GM18508 (cell line): Measurements from ENCODE around the gene TM6SF1.
"Not testable (repeated sequence)": the region's sequence is repeated elsewhere in the genome, so short reads cannot be mapped to it uniquely, and the experiment has no call there.

Source experiments
- ATAC-seq: cut with Tn5 transposase; IDR thresholded peaks from one replicate; pipeline ENCODE4 v1.9.1; 2021; ENCODE audit warnings: moderate number of reproducible peaks; ENCODE audit not compliant: insufficient read depth, unreplicated experiment

TM6SF1 gene

DNA sequence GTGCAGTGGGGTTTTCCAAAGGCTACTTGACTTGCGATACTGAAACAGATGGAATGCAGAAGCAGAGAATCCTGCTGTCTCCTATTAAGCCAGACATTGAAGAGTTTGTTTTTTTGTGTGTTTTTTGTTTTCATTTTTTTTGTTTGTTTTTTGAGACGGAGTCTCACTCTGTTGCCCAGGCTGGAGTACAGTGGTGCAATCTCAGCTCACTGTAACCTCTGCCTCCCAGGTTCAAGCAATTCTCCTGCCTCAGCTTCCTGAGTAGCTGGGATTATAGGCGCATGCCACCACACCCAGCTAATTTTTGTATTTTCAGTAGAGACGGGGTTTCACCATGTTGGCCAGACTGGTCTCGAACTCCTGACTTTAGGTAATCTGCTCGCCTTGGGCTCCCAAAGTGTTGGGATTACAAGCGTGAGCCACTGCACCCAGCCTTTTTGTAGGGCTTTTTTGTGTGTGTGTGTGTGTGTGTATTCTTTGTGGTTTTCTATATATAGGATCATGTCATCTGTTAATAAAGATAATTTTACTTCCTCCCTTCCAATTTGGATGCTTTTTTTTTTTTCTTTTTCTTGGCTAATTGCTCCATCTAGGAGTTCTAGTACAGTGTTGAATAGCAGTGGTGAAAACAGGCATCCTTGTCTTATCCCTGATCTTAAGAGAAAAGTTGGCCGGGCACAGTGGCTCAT is 21.4 kb upstream of the TM6SF1 start:
- not testable (repeated sequence) for ATAC-seq

DNA sequence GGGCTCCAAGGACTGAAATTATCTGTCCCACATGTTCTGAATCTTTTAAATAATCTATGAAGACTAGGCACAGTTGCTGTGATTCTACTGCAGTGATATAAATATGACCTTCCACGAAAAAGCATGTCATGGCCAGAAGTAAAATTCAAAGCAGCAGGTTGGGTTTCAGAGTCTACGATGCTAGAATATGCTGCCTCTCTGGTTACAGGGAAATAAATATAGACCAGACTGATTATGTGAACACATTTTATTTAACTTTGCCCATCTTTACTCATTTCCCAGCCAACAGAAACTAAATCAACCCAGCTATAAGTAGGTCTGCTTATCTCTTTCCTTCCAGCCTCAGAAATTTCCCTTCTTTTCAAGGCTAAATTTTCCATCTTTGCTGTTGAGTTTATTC is 19.9 kb upstream of the TM6SF1 start:
- no peak for ATAC-seq

DNA sequence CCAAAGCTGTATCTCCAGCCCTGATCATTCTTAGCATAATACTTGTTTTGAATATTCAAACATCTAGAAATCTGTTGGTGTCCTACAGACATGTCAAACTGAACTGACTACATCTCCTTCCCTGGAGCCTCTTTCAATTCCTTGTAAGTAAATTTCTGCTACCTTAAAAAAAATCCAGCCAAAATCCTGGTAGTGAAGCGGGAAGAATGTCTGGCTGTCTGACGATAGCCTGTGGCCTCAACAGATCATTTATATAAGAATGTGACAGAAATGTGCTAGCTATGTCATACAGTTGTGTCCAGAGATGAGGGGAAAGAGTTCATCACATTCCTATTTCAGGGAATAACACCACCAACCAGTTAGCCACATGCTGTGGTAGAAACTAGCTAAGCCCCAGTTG is 18.6 kb upstream of the TM6SF1 start:
- no peak for ATAC-seq

DNA sequence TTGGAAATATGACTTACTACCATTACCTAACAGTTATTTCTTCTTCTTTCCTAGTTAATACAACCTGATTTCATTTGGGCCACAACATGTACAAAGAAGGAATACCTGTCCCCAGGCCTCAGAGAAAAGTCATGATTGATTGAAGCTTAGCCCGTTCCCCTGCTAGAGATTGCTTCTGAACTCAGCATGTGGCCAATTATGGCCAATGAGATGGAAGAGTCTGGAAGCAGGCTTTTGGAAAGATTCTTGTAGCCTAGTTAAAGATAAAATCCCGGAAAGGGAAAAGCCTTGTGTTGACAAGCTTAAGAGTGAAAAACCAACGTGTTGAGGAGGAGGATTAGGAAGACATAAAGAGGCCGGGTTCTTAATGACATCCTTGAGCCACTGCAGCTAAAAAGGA is 17.0 kb upstream of the TM6SF1 start:
- no peak for ATAC-seq

DNA sequence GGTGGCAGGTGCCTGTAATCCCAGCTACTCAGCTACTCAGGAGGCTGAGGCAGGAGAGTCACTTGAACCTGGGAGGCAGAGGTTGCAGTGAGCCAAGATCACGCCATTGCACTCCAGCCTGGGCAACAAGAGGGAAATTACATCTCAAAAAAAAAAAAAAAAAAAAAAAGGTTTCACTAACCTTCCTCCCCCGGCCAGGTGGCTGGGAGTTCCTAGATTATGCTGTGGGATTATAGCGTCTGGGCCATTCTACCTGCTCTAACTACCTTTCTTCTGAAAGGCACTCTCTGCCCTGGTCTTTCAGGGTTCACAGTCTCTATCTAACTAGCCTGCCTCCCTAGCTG is 15.5 kb upstream of the TM6SF1 start:
- ATAC-seq = not testable (repeated sequence)

DNA sequence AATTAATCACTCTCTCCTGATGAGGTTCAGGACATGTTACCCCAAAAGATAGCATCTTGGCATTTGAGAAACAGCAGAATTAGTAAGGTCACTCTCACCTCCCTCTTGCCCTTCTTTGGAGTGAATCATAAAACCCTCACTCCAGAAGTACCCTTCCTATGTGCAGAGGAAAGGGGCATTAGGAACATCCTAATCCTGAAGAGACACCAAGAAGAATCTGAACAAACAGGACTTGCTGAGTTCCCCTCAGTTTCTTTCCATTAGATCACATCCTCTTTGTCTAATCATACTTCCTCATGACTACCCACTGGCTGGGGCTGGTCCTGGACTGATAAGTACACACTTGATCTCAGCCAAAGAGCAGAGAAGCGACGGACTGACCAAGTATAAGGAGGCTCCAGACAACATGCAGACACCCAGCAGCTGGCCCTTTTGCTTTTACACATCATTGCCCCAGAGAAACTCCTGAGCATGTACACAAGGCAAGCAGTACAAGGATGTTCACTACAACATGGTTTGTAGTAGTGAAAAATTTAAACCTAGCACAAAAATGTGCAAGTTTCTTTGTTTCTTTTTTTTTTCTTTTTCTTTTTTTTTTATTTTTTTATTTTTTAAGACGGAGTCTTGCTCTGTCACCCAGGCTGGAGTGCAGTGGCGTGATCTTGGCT is 15.0 kb upstream of the TM6SF1 start:
- no peak for ATAC-seq

DNA sequence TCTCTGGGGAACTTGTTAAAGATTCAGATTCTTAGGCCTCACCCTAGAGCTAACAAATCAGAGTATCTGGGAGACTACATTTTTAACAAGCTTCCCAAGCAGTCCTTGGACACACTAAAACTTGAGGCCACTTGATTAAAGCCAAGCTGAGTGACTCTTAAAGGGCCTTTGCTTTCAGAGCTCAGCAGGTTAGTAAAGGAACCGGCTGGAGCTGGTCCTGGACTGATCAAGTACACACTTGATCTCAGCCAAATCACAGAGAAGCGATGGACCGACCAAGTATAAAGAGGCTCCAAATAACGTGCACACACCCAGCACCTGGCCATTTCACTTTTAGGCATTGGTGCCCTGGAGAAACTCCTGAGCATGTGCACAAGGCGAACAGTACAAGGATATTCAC is 12.9 kb upstream of the TM6SF1 start:
- ATAC-seq = no peak

DNA sequence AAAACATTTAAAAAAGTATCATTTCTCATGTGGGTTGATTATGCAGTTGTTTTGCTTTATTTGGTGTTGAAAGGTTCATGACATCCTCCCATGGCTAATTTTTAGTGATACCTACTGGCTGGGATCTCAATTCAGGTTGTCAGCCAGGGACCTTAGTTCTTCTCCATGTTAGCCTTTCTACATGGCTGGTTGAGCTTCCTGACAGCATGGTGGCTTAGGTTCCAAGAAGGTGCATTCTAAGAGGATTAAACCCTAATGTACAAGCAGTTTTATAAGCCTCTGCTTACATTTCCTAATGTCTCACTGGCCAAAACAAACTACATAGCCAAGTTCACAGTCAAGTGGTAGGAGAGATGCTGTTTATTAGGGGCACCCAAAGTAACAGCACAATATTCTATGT is 9.4 kb upstream of the TM6SF1 start:
- ATAC-seq = no peak

DNA sequence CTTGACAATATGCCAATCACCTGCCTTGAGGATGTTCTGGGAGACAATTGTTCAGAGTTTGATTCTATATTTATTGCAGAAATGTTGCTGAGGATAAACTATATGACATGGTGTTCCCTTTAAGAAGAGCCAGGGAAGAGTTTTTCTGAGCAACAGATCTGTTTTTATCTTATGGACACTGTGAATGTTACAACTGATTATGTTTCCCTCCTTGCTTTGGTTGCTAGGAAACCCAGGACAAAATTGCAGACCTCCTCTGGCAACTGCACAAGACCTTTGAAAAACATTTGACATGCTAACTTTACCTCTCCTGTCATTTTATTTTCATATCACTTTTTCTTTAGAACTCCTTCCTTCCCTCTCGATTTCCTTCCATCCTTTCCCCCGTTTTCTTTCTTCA is 8.2 kb upstream of the TM6SF1 start:
- ATAC-seq = no peak

DNA sequence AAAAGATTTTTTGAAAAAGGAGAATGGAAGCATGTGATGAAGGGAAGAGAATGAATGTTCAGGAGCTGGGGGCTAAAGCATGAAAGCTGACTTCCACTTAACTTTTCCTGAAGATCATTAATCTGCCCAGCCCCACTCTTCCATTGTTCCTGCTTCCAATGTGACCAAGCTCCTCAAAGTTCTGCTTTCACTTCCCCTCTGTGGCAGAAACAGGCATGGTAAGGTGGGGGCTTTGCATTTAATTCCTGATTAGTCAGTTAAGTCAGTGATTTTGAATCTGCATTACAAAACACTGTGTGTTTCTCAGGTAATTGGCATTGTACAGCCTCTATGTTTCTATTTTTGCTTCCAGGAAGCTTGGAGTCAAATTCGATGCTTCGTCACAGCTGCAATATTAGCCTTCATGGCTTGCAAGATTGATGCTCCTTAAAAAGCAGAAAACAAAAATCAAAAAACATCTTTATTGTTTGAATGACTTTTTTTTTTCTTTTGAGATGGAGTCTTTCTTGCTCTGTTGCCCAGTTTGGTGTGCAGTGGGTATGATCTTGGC is 7.3 kb upstream of the TM6SF1 start:
- ATAC-seq = no peak

DNA sequence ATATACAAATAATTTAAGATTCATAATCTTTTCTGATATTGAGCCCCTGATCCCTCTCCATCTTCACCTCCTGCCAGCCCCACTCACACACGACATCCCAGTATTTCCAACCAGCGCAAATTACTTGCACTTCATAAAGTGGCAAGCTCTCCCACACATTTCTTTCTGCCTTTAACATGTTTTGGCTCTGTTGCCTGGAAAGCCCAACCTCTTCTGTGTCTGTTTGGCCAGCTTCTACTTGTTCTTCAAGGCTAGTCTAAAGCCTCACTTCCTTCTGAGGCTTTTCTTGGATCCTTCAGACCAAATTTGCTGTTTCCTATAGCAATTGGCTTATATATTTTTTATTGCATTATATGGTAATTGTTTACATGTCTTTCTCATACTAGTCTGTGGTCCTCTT is 5.1 kb upstream of the TM6SF1 start:
- ATAC-seq = no peak

DNA sequence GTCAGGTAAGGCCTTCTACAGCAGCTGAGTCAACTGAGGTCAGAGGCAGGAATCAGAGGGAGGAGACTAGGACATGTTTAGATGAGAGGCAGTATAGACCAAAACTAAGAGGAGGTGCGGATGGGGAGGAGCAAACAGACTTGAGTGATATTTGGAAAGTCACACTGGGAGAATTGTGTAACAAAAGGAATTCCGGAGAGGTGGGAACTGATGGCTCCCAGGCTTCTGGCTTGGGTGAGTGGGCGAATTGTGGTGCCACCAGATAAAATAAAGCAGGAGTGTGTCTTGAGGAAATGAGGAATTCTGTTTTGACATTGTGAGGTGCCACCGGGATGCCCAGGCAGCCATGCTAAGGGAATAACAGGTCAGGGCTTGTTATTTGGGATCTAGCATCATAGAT is 3.3 kb upstream of the TM6SF1 start:
- ATAC-seq = no peak

DNA sequence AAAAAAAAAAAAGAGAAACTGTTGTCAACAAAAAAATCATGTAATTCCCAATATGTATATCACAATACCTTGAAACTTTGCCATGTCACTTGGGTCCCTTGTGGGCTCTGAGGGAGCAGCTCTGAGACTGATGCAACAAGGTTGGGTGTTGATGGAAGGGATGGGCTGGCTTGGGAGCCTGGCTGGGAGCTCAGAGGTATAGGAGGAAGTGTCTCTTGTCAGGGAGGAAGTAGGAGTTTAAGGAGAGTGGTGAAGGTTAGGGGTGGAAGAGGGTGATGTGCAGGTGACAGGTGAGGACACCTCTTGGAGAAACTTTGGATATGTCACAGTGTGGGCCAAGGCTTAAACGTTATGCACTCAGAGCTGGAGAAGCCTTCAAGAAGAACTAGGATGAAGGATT is 2.0 kb upstream of the TM6SF1 start:
- ATAC-seq = no peak

DNA sequence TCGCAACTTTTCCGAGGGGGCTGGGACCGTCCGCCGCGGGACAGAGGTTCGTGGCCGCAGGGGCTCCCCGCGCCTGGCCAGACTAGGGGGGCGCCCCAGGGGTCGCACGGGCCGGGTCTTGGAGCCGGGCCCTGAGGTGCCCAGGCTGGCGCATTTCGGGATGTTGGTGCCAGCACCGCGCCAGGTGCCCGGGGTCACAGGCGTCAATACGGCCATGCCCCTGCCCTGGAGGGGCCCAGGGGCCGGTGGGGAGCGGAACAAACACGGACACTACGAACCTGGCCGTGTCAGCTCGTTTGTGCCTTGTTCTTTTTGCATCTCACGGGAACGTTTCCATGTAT is 366 bp downstream of the TM6SF1 start:
- no peak for ATAC-seq

DNA sequence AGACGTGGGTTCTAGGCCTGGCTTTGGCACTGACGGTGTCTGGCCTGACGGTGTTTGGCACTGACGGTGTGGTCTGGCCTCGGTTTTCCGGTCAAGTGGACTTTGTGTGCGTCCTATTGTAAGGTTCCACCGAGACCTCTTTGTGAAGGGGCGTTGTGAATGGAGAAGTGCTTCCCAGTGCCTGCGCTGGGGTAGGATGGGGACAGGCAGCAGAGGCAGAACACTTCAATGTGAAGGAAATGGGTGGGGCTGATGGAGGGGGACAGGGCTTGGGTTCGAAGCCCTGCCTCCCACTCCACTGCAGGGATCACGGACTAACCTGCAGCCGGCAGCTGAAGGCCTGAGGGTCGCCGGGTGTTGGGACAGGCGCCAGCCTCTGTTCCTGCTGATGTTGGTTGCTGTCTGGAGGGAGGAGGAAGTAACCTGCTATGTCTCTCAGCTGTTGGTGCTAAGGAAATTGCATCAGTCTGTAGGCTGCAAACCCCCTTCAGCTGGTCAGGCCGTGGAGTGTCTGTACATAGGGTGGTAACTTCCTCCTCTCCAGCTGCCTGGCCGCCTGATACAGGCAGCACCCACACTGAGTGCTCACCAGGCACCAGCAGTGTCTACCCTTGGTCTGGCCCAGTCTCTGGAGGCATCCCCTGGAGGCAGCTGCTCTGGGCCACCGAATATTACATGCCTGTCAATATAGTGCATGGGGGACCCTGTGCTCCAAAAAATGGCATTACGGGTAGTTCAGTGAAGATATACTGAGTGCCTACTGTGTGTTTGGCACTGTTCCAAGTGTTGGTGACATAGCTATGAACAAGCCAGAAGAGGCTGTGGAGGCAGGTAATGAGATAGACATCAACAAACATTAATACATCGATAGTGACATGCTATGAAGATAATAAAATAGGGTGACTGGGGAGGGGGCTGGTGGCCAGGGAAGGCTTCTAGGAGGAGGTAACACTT is 1.1 kb downstream of the TM6SF1 start:
- ATAC-seq = peak; percentile 76

DNA sequence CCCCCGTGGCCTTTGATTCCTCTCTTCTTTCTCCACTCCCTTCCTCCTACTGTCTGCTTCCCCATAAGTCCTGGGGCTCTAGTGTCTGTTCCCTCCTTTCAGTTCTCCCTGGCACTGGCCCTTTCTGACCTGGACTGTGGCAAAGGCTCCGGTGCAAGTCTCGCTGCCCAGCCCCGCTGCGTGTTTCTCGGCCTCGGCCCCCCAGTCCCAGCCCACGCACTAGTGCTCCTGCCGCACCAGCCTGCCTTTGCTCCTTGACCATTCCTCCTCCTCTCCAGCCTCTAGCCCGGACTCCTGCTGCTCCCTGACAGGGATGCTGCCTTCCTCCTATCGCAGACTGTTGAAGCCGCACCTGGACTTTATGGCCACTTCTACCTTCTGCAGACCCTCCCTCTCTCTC is 2.1 kb downstream of the TM6SF1 start:
- ATAC-seq = no peak

DNA sequence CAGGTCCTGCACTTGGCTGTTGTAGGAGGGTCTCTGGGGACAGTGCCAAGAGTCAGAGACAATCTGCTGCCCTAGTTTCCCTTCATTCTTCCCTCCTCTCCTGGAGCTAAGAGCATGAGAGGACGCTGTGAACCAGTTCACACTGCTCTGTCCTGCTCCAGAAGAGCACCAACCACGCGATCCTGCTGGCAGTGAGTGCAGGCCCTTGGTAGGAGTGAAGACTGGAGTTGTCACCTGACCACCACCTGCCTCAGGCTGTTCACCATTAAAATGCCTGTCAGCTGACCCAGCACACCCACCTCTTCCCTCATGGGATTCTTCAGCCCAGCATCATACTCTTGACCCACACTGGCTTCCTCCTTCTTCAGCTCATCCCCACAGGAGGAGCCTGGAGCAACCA is 2.9 kb downstream of the TM6SF1 start:
- ATAC-seq = no peak

DNA sequence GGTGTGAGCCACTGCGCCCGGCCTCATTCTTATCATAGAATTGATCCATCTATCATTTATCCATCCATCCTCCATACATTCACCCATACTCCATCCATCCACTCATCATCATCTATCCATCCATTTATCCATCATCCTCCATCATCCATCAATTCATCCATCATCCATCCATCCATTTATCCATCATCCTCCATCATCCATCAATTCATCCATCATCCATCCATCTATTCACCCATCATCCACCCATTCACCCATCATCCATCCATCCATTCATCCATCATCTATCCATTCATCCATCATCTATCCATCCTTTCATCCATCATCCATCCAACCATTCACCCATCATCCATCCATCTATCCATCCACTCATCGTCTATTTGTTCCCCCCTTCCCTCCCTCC is 3.7 kb downstream of the TM6SF1 start:
- no peak for ATAC-seq

DNA sequence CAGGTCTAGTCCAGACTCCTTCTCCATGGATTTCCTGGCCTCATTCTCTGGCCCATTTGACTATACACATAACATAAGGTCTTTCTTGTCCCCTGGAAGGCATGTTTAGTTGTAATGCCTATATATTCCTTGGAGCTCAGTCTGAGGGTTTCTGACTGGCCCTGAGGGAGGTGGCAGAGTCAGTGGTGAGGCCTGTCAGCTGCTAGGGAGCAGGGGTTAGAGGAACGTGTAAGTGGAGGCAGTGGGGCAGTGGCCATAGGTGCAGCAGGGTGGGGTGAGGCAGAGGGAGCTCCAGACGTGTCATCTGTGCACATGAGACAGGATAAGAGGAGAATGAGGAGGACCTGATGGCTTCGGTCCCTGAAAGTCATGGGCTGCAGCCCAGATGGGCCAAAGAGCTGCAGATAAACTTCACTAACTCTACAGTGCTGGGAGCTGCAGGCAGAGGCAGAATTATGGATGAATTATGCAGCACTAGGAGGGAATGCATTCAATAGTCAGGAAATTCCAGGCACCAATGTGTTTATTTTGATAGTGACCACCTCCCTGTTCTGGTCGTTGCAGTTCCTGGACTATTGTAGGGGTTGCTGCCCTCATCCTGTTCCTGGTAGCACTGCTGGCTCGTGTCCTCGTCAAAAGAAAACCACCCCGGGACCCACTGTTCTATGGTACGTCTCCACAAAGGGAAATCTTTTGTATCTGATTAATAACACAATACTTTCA is 4.9 kb downstream of the TM6SF1 start:
- no peak for ATAC-seq

DNA sequence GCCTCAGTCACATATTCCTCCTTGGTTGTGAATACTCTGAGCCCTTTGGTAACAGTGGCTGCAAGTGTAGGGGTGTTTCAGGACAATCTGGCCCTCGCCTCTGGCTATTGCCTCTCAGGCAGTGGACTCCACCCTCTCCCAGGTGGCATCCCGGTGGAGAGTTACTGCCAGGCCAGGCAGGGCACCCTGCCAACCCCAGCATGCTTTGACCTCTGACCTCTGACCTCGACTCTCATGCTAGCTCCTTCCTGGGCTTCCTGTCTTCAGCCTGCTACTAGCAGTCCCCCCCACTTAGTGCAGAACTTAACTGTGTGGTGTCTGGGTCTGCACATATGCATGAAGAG is 5.5 kb downstream of the TM6SF1 start:
- no peak for ATAC-seq
